RWPE1 (cell line): ENCODE results near the gene GUCY1A2.
"Not testable (repeated sequence)": the region's sequence is repeated elsewhere in the genome, so short reads cannot be mapped to it uniquely, and the experiment has no call there.

Experiments used
- CTCF ChIA-PET: fragments of 350-600 bp; sonication (Branson Sonifier 250); formaldehyde crosslinking; extraction: SDS; loops from one replicate; lab custom pipeline; 2021; lab: Yijun Ruan, JAX
- POLR2A ChIA-PET: fragments of 400-600 bp; formaldehyde crosslinking; extraction: SDS; loops from one replicate; lab custom pipeline; 2020; ENCODE audit warnings: antibody characterized with exemption; ENCODE audit not compliant: low non-redundant PET; lab: Yijun Ruan, JAX
- DNase-seq: peaks from one replicate; pipeline ENCODE4 v3.0.0; 2012; ENCODE audit warnings: low spot score
- H3K27ac ChIP-seq: fragments of 450-650 bp; 2 replicates; pipeline ENCODE4 v1.5.1; 2017
- TF ChIP-seq, protein P1 (sequence below): fragments of 450-650 bp; conservative IDR thresholded peaks from 2 replicates; pipeline ENCODE4 v1.5.1; 2017; ENCODE audit warnings: low read depth, mild to moderate bottlenecking

The GUCY1A2 gene

DNA sequence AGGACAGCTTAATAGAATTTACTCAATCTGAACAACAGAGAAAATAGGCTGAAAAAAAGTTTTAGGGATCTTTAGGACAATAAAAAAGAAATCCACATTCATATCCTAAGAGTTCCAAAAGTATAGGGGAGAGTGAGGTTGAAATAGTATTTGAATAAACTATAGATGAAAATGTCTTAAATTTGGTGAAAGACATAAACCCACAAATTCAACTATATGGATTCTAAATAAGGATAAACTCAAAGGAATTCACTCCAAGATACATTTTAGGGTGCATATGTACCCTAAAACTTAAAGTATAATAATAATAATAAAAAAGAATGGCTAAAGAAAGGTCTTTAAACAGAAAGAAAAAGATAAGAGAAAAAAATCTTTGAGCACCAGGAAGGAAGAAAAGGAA is 203.1 kb downstream of the GUCY1A2 start:
- H3K27ac ChIP-seq, result no peak overlapping the region
- TF ChIP-seq, protein P1, sequence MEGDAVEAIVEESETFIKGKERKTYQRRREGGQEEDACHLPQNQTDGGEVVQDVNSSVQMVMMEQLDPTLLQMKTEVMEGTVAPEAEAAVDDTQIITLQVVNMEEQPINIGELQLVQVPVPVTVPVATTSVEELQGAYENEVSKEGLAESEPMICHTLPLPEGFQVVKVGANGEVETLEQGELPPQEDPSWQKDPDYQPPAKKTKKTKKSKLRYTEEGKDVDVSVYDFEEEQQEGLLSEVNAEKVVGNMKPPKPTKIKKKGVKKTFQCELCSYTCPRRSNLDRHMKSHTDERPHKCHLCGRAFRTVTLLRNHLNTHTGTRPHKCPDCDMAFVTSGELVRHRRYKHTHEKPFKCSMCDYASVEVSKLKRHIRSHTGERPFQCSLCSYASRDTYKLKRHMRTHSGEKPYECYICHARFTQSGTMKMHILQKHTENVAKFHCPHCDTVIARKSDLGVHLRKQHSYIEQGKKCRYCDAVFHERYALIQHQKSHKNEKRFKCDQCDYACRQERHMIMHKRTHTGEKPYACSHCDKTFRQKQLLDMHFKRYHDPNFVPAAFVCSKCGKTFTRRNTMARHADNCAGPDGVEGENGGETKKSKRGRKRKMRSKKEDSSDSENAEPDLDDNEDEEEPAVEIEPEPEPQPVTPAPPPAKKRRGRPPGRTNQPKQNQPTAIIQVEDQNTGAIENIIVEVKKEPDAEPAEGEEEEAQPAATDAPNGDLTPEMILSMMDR, result no peak
- DNase-seq, result no peak
- ChIA-PET POLR2A (no interaction called here), CTCF (no interaction called here)

DNA sequence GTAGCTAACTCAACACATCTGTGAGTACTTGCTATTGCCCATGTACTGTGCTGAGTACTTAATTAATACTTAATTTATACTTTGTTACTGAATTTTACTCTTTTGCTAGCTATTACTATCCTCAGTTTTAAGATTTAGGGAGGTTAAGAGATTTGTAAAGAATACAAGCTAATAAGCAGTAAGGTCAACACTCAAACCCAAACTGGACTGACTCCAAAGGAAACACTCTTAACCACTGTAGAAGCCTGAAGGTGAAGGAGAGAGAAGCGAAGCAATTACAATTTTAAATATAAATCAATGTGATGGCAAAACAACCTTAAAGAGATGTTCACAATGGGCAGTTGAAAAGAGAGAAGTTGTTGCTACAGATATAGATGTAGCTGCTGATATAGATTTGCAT is 204.5 kb downstream of the GUCY1A2 start:
- DNase-seq, result no peak
- ChIA-PET CTCF (no interaction called here), POLR2A (no interaction called here)
- TF ChIP-seq, protein P1, result no peak
- H3K27ac ChIP-seq, result no peak overlapping the region

DNA sequence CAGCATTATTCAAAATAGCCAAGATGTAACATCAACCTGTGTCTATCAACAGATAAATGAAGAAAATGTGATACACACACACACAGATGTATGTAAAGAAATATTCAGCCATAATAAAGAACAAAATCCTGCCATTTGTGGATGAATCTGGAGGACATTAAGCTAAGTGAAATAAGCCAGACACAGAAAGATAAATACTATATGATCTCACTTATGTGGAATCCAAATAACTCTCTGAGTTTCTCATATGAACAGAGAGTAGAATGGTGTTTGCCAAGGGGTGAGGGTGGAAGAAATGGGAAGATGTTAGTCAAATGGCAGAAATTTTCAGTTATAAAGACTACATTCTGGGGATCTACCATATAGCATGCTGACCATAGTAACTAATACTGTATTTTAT is 224.2 kb downstream of the GUCY1A2 start:
- ChIA-PET CTCF (interaction anchor here (0.6 kb wide), 1 partner anchor 76 kb away, joined by 3 read pairs; no protein-coding TSS in a partner anchor), POLR2A (no interaction called here)
- H3K27ac ChIP-seq, result no peak overlapping the region
- DNase-seq, result no peak
- TF ChIP-seq, protein P1, result no peak

DNA sequence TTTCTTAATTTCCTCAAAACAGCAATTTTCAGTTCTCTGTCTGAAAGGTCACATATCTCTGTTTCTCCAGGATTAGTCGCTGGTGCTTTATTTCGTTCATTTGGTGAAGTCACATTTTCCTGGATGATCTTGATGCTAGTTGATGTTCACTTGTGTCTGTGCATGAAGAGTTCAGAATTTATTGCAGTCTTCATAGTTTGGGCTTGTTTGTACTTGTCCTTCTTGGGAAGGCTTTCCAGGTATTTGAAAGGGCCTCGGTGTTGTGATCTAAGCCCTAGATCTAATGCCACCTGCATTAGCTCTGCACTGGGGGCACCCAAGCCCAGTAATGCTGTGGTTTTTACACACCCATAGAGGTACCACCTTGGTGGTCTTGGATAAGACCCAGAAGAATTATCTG is 228.9 kb downstream of the GUCY1A2 start:
- DNase-seq, result no peak
- CTCF ChIA-PET, result no interaction called here
- POLR2A ChIA-PET, result no interaction called here
- no peak overlapping the region for H3K27ac ChIP-seq
- TF ChIP-seq, protein P1, result no peak

DNA sequence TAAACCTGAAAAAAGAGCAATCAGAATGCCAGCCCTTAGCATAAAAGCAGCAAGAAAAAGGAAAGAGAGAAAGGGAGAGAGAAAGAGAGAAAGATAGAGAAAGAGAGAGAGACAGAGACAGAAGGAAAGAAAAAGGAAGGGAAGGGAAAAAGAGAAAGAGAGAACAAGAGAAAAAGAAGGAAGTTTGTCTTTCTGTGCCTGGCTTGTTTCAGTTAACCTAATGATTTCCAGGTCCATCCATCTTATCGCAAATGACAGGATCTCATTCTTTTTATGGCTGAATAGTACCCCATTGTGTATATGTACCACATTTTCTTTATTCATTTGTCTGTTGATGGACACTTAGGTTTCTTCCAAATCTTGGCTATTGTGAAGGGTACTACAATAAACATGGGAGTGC is 230.8 kb downstream of the GUCY1A2 start:
- CTCF ChIA-PET, result no interaction called here
- TF ChIP-seq, protein P1, result no peak
- H3K27ac ChIP-seq, result no peak overlapping the region
- DNase-seq, result no peak
- POLR2A ChIA-PET, result no interaction called here

DNA sequence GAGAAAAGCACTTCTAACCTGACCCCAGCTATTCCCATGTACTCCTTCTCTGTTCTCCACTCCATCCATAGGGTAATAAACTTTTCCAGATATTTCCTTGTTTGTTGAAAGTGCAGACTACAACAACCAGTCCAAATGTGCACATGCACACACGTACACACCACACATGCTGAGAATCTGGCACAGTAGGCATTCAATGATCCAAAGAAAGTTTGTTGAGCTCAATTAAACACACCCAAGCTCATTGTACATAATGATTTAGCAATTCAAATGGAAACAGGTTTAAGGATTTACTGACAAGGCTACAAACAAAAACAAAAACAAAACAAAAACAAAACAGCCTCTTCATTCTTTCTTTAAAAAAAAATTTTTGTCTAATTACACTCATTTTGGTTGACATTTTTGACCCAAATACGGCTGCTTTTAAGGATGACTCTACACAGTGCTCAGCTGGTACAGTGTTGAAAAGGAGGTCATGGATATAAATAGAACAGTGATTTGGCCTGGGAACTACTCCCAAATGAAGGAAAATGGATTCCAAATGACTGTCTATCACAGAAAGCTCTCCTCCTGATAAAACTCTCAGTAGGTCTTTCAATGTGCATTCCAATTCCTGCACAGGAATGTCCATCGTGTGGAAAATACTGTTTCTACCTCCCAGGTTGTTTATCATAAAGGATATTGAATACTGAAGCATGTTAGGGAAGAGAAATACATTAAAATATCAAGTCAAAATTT is 232.2 kb downstream of the GUCY1A2 start:
- no peak overlapping the region for H3K27ac ChIP-seq
- TF ChIP-seq, protein P1, result no peak
- no peak for DNase-seq
- CTCF ChIA-PET, result no interaction called here
- POLR2A ChIA-PET, result no interaction called here

DNA sequence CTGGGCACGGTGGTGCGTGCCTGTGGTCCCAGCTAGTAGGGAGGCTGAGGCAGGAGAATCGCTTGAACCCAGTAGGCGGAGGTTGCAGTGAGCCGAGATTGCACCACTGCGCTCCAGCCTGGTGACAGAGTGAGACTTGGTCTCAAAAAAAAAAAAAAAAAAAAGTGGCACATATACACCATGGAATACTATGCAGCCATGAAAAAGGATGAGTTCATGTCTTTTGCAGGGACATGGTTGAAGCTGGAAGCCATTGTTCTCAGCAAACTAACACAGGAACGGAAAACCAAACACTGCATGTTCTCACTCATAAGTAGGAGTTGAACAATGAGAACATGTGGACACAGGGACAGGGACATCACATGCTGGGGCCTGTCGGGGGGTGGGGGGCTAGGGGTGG is 241.0 kb downstream of the GUCY1A2 start:
- H3K27ac ChIP-seq, CTCF ChIA-PET, DNase-seq, POLR2A ChIA-PET: not testable (repeated sequence)
